Measurements from ENCODE around the gene CD5L.

CD5L gene

GRCh38 chr1:157841708-157842107, at the start of gene CD5L:
Gene CD5L (minus strand): TSS chr1:157841808. CDS start chr1:157841701, 107 bp downstream.
- no peak within 1 kb of the TSS for H3K4me3 ChIP-seq (replicated peaks in 1 of 2; ENCODE audit: low read depth in 2 of 2, low read length in 2 of 2)
- no peak for DNase-seq (ENCODE audit: low read depth in 2 of 2)
- TF ChIP-seq, protein P1, sequence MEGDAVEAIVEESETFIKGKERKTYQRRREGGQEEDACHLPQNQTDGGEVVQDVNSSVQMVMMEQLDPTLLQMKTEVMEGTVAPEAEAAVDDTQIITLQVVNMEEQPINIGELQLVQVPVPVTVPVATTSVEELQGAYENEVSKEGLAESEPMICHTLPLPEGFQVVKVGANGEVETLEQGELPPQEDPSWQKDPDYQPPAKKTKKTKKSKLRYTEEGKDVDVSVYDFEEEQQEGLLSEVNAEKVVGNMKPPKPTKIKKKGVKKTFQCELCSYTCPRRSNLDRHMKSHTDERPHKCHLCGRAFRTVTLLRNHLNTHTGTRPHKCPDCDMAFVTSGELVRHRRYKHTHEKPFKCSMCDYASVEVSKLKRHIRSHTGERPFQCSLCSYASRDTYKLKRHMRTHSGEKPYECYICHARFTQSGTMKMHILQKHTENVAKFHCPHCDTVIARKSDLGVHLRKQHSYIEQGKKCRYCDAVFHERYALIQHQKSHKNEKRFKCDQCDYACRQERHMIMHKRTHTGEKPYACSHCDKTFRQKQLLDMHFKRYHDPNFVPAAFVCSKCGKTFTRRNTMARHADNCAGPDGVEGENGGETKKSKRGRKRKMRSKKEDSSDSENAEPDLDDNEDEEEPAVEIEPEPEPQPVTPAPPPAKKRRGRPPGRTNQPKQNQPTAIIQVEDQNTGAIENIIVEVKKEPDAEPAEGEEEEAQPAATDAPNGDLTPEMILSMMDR (IDR thresholded peaks at IDR 0.05; ENCODE audit: low read depth, low read length) = no peak

- no peak for DNase-seq (ENCODE audit: low read depth in 2 of 2)
- TF ChIP-seq, protein P1 (IDR thresholded peaks at IDR 0.05; ENCODE audit: low read depth, low read length) = no peak
- H3K4me3 ChIP-seq (replicated peaks in 1 of 2; ENCODE audit: low read depth in 2 of 2, low read length in 2 of 2) = no peak overlapping the region
These were observed 41.0 kb upstream of the CD5L start for GRCh38 chr1:157882580-157882979.

DNA sequence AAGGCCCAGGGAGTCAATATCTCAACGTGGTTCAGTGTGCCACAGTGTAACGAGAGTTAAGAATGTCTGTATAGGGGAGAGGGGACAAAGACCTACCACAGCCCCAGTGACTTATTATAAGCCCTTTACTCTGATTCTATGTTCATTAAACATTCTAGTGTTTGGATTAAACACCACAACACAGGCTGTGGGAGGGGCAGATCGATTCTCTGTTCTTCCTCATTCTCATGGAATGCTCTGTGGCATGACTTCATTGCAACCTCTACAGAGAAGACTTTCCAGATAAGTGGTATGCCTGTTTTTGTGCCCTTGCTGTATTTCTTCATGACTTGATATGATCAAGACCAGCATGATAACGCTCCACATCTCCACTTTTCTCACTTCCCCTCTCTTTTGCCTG, 39.0 kb upstream of the CD5L start:
- TF ChIP-seq, protein P1 (IDR thresholded peaks at IDR 0.05; ENCODE audit: low read depth, low read length) = no peak
- no peak for DNase-seq (ENCODE audit: low read depth in 2 of 2)
- H3K4me3 ChIP-seq (replicated peaks in 1 of 2; ENCODE audit: low read depth in 2 of 2, low read length in 2 of 2) = no peak overlapping the region

DNA sequence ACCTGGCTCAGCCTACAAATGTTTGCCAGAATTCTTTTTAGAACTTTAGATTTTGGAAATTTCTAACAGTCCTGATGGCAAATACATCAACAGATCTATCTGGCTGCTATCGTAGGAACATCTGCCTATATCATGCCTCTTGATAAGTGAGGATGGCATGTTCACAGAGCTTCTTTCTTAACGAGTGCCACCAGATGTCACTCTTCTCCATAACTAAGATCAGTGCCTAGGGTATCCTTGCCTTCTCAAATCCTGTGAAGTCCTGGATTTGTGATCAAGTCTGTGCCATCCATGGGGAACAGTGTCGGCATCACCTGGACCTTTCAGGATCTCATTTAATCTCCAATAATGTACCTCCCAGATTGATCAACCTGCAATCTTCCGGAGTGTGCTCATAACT, 36.5 kb upstream of the CD5L start:
- TF ChIP-seq, protein P1 (IDR thresholded peaks at IDR 0.05; ENCODE audit: low read depth, low read length) = peak; percentile 19
- DNase-seq (ENCODE audit: low read depth in 2 of 2) = peak; percentile 52 to 62
- H3K4me3 ChIP-seq (replicated peaks in 1 of 2; ENCODE audit: low read depth in 2 of 2, low read length in 2 of 2) = no peak overlapping the region

GRCh38 chr1:157870490-157870889, 28.9 kb upstream of the CD5L start:
- DNase-seq (ENCODE audit: low read depth in 2 of 2) = no peak
- no peak overlapping the region for H3K4me3 ChIP-seq (replicated peaks in 1 of 2; ENCODE audit: low read depth in 2 of 2, low read length in 2 of 2)
- TF ChIP-seq, protein P1 (IDR thresholded peaks at IDR 0.05; ENCODE audit: low read depth, low read length) = no peak

DNA sequence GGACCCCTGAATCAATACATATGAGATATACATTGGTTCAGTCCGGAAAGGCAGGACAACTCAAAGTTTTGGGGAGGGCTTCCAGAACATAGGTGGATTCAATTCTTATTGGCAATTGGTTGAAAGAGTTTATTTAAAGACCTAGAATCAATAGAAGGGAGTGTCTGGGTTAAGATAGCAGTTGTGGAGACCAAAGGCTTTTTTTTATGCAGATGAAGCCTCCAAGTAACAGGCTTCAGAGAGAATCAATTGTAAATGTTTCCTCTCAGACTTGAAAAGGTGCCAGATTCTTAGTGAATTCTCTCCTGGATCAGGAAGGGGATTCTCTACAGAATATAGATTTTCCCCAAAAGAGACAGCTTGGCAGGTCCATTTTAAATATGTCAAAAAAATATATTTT, 27.0 kb upstream of the CD5L start:
- no peak for DNase-seq (ENCODE audit: low read depth in 2 of 2)
- TF ChIP-seq, protein P1 (IDR thresholded peaks at IDR 0.05; ENCODE audit: low read depth, low read length) = no peak
- no peak overlapping the region for H3K4me3 ChIP-seq (replicated peaks in 1 of 2; ENCODE audit: low read depth in 2 of 2, low read length in 2 of 2)
